ENCODE data around the gene AP1S1.

AP1S1 gene

DNA sequence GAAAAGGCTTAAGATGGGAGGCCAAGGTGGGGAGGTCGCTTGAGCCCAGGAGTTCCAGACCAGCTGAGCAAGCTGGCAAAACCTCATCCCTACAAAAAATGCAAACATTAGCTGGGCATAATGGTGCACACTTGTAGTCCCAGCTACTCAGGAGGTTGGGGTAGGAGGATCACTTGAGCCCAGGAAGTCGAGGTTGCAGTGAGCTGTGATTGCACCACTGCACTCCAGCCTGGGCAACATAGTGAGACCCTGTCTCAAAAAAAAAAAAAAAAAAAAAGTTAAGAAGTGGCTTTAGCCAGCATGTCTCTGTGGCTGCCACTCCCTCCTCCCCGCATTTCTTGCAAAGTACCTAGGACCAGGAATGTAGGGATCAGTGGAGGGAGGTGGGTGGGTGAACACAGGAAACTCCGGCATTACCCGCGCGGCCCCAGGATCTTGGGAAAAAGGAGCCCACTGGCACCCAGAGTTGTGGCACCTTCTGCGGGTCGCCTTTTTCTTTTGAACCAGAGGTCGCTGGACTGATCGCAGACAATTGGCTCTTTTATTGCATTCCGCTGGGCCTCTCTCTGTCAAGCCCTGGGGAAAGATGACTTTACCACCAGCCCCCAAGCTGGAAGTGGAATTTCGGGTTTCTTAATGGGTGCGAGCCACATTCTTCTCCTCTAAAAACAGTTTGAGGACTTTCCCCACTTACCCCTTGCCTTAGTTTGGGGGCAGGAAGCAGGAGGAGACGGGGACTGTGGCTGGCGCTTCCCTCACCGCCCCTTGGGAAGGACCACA, 7.6 kb downstream of the AP1S1 start:
- ATAC-seq (ENCODE audit: insufficient read depth, low read depth) (no peak), DNase-seq (no peak)
- peaks cover 43% of the 10 kb centered on the region for H3K4me1 ChIP-seq (ENCODE audit: insufficient read depth, low read length)
- peaks cover 3% of the 10 kb centered on the region for H3K79me2 ChIP-seq (ENCODE audit: insufficient read depth, low read length)
- H3K4me3 ChIP-seq (ENCODE audit: low read depth in 1 of 2, low read length in 2 of 2), result no peak overlapping the region; a peak in 1 of 4 replicates
- H3K36me3 ChIP-seq (ENCODE audit: insufficient read depth, low read length), result peaks cover 28% of the 10 kb centered on the region
- H3K9me3 ChIP-seq (ENCODE audit: insufficient read depth, low read length, severe bottlenecking), result no peaks in the 10 kb centered on the region
- no peak for TF ChIP-seq EZH2 (IDR thresholded peaks at IDR 0.05; ENCODE audit: borderline replicate concordance, low read depth, low read length, severe bottlenecking)
- TF ChIP-seq, protein P1, sequence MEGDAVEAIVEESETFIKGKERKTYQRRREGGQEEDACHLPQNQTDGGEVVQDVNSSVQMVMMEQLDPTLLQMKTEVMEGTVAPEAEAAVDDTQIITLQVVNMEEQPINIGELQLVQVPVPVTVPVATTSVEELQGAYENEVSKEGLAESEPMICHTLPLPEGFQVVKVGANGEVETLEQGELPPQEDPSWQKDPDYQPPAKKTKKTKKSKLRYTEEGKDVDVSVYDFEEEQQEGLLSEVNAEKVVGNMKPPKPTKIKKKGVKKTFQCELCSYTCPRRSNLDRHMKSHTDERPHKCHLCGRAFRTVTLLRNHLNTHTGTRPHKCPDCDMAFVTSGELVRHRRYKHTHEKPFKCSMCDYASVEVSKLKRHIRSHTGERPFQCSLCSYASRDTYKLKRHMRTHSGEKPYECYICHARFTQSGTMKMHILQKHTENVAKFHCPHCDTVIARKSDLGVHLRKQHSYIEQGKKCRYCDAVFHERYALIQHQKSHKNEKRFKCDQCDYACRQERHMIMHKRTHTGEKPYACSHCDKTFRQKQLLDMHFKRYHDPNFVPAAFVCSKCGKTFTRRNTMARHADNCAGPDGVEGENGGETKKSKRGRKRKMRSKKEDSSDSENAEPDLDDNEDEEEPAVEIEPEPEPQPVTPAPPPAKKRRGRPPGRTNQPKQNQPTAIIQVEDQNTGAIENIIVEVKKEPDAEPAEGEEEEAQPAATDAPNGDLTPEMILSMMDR (IDR thresholded peaks at IDR 0.05; ENCODE audit: borderline replicate concordance, extremely low read depth, low read length, poor library complexity, severe bottlenecking), result no peak
- H3K9ac ChIP-seq (ENCODE audit: low read depth, low read length), result peak overlapping the region; percentile 61
- no peak overlapping the region for H2AFZ ChIP-seq (ENCODE audit: low read depth, low read length)
- H4K20me1 ChIP-seq (ENCODE audit: insufficient read depth, low read length), result peaks cover 23% of the 10 kb centered on the region
- peak overlapping the region; percentile 78; the same call in 1 of the 2 replicates for H3K4me2 ChIP-seq (ENCODE audit: insufficient read depth, low read length)
- H3K27me3 ChIP-seq (ENCODE audit: insufficient read depth, low read length, poor library complexity), result peaks cover 1% of the 10 kb centered on the region
- peak overlapping the region; percentile 90; the same call in 1 of the 2 replicates for H3K27ac ChIP-seq (ENCODE audit: low read length)

DNA sequence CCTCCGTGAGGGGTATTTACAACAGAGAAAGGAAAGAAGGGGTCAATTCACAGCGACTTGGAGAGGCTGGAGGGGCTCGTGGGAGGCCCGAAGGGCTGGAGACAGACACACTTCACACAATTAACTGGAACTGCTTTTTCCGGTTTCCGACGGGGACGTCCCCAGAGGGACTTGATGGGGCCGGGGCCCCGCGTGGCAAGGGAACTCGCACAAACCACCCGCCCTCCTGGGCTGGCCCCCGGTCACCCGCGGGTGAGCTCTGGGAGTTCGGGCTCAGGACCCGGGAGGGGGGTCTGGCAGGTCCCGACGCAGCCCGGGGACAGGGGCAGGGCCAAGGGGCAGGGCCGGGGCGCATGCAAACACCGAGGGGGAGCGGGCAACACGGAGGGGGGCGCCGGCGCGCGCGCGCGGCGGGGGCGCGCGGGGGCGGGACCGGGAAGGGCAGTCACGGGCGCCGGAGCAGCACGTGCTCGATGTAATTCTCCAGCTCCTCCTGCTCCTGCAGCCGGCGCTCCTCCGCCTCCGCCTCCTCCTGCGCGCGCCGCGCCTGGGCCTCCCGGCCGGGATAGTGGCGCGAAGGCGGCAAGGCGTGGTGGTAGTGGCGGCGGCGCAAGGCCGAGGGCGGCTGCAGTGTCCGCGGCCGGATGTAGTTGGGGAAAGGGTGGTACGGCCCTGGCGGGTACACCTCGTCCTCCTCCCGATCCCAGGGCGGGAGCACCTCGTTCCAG, 8.4 kb downstream of the AP1S1 start:
- H3K9ac ChIP-seq (ENCODE audit: low read depth, low read length), result peak overlapping the region; percentile 61
- H3K9me3 ChIP-seq (ENCODE audit: insufficient read depth, low read length, severe bottlenecking), result no peaks in the 10 kb centered on the region
- H3K4me2 ChIP-seq (ENCODE audit: insufficient read depth, low read length), result peak overlapping the region; percentile 78
- H3K36me3 ChIP-seq (ENCODE audit: insufficient read depth, low read length), result peaks cover 22% of the 10 kb centered on the region
- H3K27ac ChIP-seq (ENCODE audit: low read length), result peak overlapping the region; percentile 90
- DNase-seq, result peak; percentile 83
- peaks cover 51% of the 10 kb centered on the region for H3K4me1 ChIP-seq (ENCODE audit: insufficient read depth, low read length)
- peaks cover 3% of the 10 kb centered on the region for H3K79me2 ChIP-seq (ENCODE audit: insufficient read depth, low read length)
- peaks cover 31% of the 10 kb centered on the region for H4K20me1 ChIP-seq (ENCODE audit: insufficient read depth, low read length)
- H3K4me3 ChIP-seq (ENCODE audit: low read depth in 1 of 2, low read length in 2 of 2), result peak overlapping the region; percentile 23 to 72; a peak in 3 of 4 replicates
- peaks cover 9% of the 10 kb centered on the region for H3K27me3 ChIP-seq (ENCODE audit: insufficient read depth, low read length, poor library complexity)
- peak; percentile 73 for ATAC-seq (ENCODE audit: insufficient read depth, low read depth)
- TF ChIP-seq, protein P1 (IDR thresholded peaks at IDR 0.05; ENCODE audit: borderline replicate concordance, extremely low read depth, low read length, poor library complexity, severe bottlenecking), result no peak
- no peak for TF ChIP-seq EZH2 (IDR thresholded peaks at IDR 0.05; ENCODE audit: borderline replicate concordance, low read depth, low read length, severe bottlenecking)
- H2AFZ ChIP-seq (ENCODE audit: low read depth, low read length), result peak overlapping the region; percentile 91

DNA sequence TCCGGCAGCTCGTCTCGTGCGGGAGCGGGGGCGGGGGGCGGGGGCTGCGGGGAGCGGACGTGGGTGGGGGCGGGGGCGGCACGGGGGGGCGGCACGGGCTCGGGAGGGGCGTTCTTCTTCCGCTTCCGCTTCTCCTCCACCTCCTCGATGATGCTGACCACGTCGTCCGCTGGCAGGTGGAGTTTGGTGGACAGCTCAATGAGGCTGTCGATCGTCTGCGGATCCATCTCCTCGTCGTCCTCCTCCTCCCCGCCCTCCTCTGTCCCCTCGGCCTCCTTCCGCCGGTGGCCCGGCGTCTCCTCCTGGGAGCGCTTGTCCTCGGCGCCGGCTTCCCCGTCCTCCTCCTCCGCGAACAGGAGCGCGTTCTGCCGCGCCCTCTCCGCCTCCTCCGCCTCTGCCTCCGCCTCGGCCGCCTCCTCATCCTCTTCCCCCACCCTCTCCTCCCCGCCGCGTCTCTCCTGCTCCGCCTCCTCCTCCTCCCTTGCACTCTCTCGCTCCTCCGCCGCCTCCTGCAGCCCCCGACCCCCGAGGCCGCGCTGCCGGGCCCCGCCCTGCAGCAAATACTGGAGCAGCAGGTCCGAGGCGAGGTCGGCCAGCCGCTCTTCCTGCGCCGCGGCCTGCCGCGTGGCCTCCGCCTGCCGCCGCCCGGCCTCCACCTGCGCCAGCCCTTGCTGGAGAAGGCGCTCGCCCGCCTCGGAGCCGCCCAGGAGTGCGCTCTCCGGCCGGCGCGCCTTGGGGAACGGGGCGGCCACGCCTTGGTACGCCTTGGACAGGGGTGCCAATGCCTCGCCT, 9.2 kb downstream of the AP1S1 start:
- Histone ChIP-seq H2AFZ (ENCODE audit: low read depth, low read length) (peak overlapping the region; percentile 93), H3K9ac (ENCODE audit: low read depth, low read length) (peak overlapping the region; percentile 61), H3K79me2 (ENCODE audit: insufficient read depth, low read length) (peaks cover 3% of the 10 kb centered on the region), H3K27ac (ENCODE audit: low read length) (peak overlapping the region; percentile 90), H3K27me3 (ENCODE audit: insufficient read depth, low read length, poor library complexity) (peaks cover 9% of the 10 kb centered on the region), H3K4me1 (ENCODE audit: insufficient read depth, low read length) (peaks cover 51% of the 10 kb centered on the region), H3K9me3 (ENCODE audit: insufficient read depth, low read length, severe bottlenecking) (no peaks in the 10 kb centered on the region), H3K4me2 (ENCODE audit: insufficient read depth, low read length) (peak overlapping the region; percentile 78), H4K20me1 (ENCODE audit: insufficient read depth, low read length) (peaks cover 38% of the 10 kb centered on the region), H3K36me3 (ENCODE audit: insufficient read depth, low read length) (peaks cover 16% of the 10 kb centered on the region), H3K4me3 (ENCODE audit: low read depth in 1 of 2, low read length in 2 of 2) (peak overlapping the region; percentile 31 to 72)
- DNase-seq (peak; percentile 84), ATAC-seq (ENCODE audit: insufficient read depth, low read depth) (peak; percentile 80)
- no peak for TF ChIP-seq EZH2 (IDR thresholded peaks at IDR 0.05; ENCODE audit: borderline replicate concordance, low read depth, low read length, severe bottlenecking)
- TF ChIP-seq, protein P1 (IDR thresholded peaks at IDR 0.05; ENCODE audit: borderline replicate concordance, extremely low read depth, low read length, poor library complexity, severe bottlenecking), result no peak
